ENCODE measurements around the gene DYRK1B. TPM values are rescaled to one million over a fixed set of nuclear protein-coding genes. Genes with fewer than 3 reads are reported as not detected.

Gene DYRK1B
- total and polyA plus RNA-seq, 2 donors from 2014 or later = 18.9 to 28.9 TPM

DNA sequence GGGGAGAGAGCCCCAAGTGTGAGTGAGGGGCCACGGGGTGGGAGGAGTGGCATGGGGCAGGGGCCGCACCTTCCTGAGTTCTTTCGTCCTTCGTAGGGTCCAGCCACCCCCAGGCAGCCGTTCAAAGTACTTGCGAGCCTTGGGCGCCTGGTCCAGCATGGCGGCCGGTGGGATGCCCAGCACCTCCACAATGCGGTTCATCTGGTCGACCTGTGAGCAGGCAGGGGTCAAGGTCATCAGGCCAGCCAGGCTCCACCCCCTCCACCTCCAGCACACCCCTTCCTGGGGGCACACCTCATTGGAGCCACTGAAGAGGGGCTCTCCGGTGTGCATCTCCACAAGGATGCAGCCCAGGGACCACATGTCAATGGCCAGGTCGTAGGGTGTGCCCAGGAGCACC is 6.7 kb downstream of the DYRK1B start:
- peak in 1 of 5 donors; percentile 60 for DNase-seq
- no peak for FAIRE-seq
- H3K4me1 ChIP-seq (ENCODE audit: control insufficient read depth in 2 of 3, insufficient read depth in 2 of 3, low read depth in 1 of 3, low read length in 3 of 3) = peaks cover 0 to 10% (median 5%) of the 10 kb centered on the region in 3 donors
- H3K9ac ChIP-seq (ENCODE audit: low read length in 3 of 3) = no peak overlapping the region
- TF ChIP-seq, protein P1, sequence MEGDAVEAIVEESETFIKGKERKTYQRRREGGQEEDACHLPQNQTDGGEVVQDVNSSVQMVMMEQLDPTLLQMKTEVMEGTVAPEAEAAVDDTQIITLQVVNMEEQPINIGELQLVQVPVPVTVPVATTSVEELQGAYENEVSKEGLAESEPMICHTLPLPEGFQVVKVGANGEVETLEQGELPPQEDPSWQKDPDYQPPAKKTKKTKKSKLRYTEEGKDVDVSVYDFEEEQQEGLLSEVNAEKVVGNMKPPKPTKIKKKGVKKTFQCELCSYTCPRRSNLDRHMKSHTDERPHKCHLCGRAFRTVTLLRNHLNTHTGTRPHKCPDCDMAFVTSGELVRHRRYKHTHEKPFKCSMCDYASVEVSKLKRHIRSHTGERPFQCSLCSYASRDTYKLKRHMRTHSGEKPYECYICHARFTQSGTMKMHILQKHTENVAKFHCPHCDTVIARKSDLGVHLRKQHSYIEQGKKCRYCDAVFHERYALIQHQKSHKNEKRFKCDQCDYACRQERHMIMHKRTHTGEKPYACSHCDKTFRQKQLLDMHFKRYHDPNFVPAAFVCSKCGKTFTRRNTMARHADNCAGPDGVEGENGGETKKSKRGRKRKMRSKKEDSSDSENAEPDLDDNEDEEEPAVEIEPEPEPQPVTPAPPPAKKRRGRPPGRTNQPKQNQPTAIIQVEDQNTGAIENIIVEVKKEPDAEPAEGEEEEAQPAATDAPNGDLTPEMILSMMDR (IDR thresholded peaks at IDR 0.05; ENCODE audit: borderline replicate concordance, extremely low read depth, insufficient read depth) = no peak
- H3K4me3 ChIP-seq (ENCODE audit: low read length in 3 of 3) = no peak overlapping the region
- no peaks in the 10 kb centered on the region for H3K9me3 ChIP-seq (ENCODE audit: control insufficient read depth in 2 of 3, insufficient read depth in 1 of 3, low read length in 3 of 3)
- H3K27me3 ChIP-seq (ENCODE audit: control insufficient read depth, insufficient read depth, low read length) = no peaks in the 10 kb centered on the region
- no peak overlapping the region for H3K27ac ChIP-seq (ENCODE audit: low read depth in 2 of 2, low read length in 2 of 2)
- H3K36me3 ChIP-seq (ENCODE audit: control insufficient read depth in 2 of 3, insufficient read depth in 3 of 3, low read length in 3 of 3) = peaks cover 10 to 44% (median 23%) of the 10 kb centered on the region in 3 donors
- intact Hi-C loops (cut with DNase I) = no loop called here

DNA sequence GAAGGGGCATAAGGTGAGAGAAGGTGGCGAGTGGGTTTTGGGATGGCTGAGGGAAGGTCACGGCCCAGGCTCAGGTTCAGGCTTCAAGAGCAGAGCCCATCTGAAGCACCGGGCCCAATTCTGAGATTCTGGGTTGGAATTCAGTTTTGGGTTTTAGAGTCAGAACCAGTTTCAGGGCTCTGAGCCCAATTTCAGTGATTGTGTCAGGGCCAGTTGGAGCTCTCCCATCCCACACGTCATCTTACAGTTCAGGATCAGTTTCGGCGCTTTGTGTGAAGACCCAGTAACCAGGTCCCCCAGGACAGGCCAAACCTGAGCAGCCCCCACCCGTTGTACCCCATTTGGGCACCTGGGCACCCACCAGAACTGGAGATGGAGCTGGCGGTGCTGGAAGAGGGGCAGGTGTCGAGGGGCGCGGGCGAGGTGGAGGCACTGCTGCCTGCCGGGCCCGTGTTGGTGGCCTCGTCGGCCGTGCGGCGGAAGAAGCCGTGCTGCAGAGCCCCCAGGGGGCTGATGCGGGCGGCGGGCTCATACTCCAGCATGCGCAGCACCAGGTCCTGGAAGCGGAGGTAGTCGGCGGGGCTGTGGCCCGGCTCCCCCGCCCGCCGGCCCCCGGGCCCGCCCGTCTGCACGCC is 7.5 kb downstream of the DYRK1B start:
- H3K36me3 ChIP-seq (ENCODE audit: control insufficient read depth in 2 of 3, insufficient read depth in 3 of 3, low read length in 3 of 3) = peaks cover 10 to 44% (median 23%) of the 10 kb centered on the region in 3 donors
- no peak overlapping the region for H3K9ac ChIP-seq (ENCODE audit: low read length in 3 of 3)

GRCh38 chr19:39825531-39826076 is 8.4 kb downstream of the DYRK1B start:
- peaks cover 0 to 8% (median 5%) of the 10 kb centered on the region in 3 donors for H3K4me1 ChIP-seq (ENCODE audit: control insufficient read depth in 2 of 3, insufficient read depth in 2 of 3, low read depth in 1 of 3, low read length in 3 of 3)
- peak in 2 of 5 donors; percentile 77 to 82 for DNase-seq
- peaks cover 10 to 37% (median 16%) of the 10 kb centered on the region in 3 donors for H3K36me3 ChIP-seq (ENCODE audit: control insufficient read depth in 2 of 3, insufficient read depth in 3 of 3, low read length in 3 of 3)
- no peak overlapping the region for H3K27ac ChIP-seq (ENCODE audit: low read depth in 2 of 2, low read length in 2 of 2)
- H3K27me3 ChIP-seq (ENCODE audit: control insufficient read depth, insufficient read depth, low read length) = no peaks in the 10 kb centered on the region
- H3K9ac ChIP-seq (ENCODE audit: low read length in 3 of 3) = no peak overlapping the region
- H3K9me3 ChIP-seq (ENCODE audit: control insufficient read depth in 2 of 3, insufficient read depth in 1 of 3, low read length in 3 of 3) = no peaks in the 10 kb centered on the region
- intact Hi-C loops (cut with DNase I) = no loop called here
- no peak overlapping the region for H3K4me3 ChIP-seq (ENCODE audit: low read length in 3 of 3)
- no peak for FAIRE-seq
- TF ChIP-seq, protein P1 (IDR thresholded peaks at IDR 0.05; ENCODE audit: borderline replicate concordance, extremely low read depth, insufficient read depth) = no peak

More for the DNA sequence above, 7.5 kb downstream of the DYRK1B start:
- H3K4me1 ChIP-seq (ENCODE audit: control insufficient read depth in 2 of 3, insufficient read depth in 2 of 3, low read depth in 1 of 3, low read length in 3 of 3) = peaks cover 0 to 8% (median 5%) of the 10 kb centered on the region in 3 donors
- H3K27me3 ChIP-seq (ENCODE audit: control insufficient read depth, insufficient read depth, low read length) = no peaks in the 10 kb centered on the region
- no peak overlapping the region for H3K27ac ChIP-seq (ENCODE audit: low read depth in 2 of 2, low read length in 2 of 2)
- no peak overlapping the region for H3K4me3 ChIP-seq (ENCODE audit: low read length in 3 of 3)
- DNase-seq = peak in 1 of 5 donors; percentile 51
- intact Hi-C loops (cut with DNase I) = no loop called here
- no peaks in the 10 kb centered on the region for H3K9me3 ChIP-seq (ENCODE audit: control insufficient read depth in 2 of 3, insufficient read depth in 1 of 3, low read length in 3 of 3)
- FAIRE-seq = no peak
- TF ChIP-seq, protein P1 (IDR thresholded peaks at IDR 0.05; ENCODE audit: borderline replicate concordance, extremely low read depth, insufficient read depth) = no peak
